GM21717 (cell line): ENCODE results near the gene SWT1.
"Not testable (repeated sequence)": the region's sequence is repeated elsewhere in the genome, so short reads cannot be mapped to it uniquely, and the experiment has no call there.

Source experiments
- ATAC-seq: cut with Tn5 transposase; IDR thresholded peaks from one replicate; pipeline ENCODE4 v1.9.1; 2021; ENCODE audit warnings: mild to moderate bottlenecking, moderate library complexity; ENCODE audit not compliant: unreplicated experiment

SWT1 gene

DNA sequence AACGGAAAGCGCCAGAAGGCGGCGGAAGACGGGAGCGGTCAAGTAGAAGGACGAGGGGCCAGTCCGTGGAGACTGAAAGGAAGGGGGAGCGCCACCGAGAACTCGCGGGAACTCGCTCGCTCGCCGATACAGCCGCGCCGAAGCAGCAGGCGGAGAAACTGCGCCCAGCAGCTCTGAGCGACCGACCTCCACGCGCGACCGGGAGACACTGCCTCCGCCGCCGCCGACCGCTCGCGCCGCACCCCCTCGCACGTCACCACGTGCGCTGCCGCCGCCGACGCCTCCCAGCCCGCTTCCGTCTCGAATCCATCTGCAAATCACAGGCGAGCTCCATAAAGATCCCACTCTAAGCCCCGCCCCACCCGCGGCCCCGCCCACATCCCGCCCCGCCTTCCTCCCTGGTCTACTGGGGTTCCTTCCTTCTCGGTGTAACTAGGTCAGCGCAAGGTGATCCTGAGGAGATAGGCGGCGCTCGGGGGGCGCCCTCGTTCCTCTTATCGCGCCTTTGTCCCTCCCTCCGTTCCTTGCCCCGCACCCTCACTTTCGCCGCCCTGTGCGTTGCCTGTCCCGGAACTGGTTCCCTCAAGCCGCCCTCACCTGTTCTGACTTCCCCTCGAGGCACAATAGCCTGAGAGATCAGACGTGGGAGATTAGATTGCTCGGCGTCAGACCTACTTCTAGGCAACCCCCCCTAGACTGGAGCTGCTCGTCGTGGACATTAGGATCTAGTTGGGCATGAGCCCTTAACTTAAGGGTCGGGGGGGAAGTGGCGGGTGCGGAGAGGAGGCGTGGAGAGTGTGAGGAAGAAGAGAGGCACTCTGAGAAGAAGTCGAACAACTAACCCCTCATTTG lies 160.3 kb downstream of the SWT1 start, which contains the start of gene IVNS1ABP:
Gene IVNS1ABP, minus strand, starts transcription at position 210 of the 852 bp plus-strand sequence. CDS start 7,750 bp downstream, outside the sequence.
- ATAC-seq = peak; percentile 77

- ATAC-seq = peak; percentile 48
Measured at GRCh38 chr1:185317886-185318310, 160.9 kb downstream of the SWT1 start.

GRCh38 chr1:185318431-185319138 lies 161.6 kb downstream of the SWT1 start:
- ATAC-seq = no peak

DNA sequence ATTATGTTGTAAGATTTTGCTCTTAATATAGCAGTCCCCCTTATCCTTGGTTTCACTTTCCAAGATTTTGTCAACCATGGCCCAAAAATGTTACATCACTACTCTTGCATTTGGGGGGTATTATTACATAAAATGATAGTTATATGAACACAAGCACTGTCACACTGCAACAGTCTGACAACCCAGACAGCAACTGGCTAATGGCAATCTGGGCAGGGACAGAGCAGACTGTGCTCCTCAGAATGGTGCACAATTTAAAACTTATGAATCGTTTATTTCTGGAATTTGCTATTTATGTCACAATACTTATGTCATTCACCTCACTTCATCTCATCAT lies 162.1 kb downstream of the SWT1 start:
- ATAC-seq = no peak

DNA sequence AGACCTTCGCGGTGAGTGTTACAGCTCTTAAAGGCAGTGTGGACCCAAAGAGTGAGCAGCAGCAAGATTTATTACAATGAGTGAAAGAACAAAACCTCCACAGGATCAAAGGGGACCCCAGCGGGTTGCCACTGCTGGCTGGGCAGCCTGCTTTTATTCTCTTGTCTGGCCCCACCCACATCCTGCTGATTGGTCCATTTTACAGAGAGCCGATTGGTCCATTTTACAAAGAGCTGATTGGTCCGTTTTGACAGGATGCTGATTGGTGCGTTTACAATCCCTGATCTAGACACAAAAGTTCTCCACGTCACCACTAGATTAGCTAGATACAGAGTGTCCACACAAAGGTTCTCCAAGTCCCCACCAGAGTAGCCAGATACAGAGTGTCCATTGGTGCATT lies 164.1 kb downstream of the SWT1 start:
- ATAC-seq = not testable (repeated sequence)

GRCh38 chr1:185321653-185322221 lies 164.8 kb downstream of the SWT1 start:
- ATAC-seq = not testable (repeated sequence)

GRCh38 chr1:185322636-185323035 lies 165.7 kb downstream of the SWT1 start:
- ATAC-seq = no peak

GRCh38 chr1:185324118-185324517 lies 167.2 kb downstream of the SWT1 start:
- ATAC-seq = no peak

- no peak for ATAC-seq
Measured at GRCh38 chr1:185325413-185325812, 168.4 kb downstream of the SWT1 start.

DNA sequence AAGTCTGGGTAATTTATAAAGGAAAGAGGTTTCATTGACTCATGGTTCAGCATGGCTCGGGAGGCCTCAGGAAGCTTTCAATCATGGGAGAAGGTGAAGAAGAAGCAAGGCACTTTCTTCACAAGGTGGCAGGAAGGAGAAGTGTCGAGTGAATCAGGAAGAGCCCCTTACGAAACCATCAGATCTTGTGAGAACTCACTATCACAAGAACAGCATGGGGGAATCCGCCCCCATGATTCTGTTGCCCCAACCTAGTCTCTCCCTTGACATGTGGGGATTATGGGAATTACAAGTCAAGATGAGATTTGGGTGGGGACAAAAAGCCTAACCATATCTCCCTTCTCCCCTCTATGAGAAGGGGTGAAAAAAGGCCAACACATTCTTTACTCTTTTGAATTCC lies 171.3 kb downstream of the SWT1 start:
- no peak for ATAC-seq

DNA sequence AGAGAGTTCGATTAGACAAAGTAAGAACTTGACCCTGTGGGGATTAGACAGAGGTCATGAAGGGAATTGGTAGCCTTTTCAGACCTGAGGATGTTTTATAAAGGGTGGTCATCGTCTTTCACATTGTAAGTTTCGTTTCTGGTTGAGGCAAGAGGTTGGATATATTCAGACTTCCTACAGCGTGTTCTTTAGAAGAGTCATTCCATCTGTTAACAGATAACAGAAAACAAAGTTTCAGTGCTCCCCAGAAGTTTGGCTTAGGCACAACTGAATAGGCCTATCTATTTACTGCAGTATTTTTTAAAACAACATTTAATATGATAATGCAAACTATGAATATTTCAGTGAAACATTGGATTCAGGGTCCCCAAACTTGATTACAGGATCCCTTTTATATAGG lies 177.2 kb downstream of the SWT1 start:
- ATAC-seq = no peak

DNA sequence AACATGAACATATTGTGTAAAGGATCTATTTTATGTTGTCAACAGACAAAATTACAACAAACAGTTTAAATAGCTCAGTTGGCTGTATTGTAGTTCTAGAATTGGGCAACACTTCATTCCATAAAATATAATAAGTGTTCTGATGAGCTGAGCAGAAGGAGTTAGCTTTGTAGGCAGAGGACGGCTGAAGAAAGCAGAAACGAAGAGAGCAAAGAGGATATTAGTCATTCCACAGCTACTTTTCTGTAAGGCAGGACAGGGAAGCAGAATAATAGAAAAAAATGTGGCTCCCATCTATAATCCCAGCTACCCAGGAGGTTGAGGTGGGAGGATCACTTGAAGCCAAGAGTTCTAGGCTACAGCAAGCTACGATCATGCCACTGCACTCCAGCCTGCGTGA lies 180.3 kb downstream of the SWT1 start:
- no peak for ATAC-seq

GRCh38 chr1:185338719-185339622 lies 182.0 kb downstream of the SWT1 start:
- peak; percentile 96 for ATAC-seq

GRCh38 chr1:185341196-185341781 lies 184.3 kb downstream of the SWT1 start:
- no peak for ATAC-seq
